Measurements from ENCODE around the gene TIMM50.

GRCh38 chr19:39520541-39521484, 40.2 kb downstream of the TIMM50 start:
- TF ChIP-seq CTCF (IDR thresholded peaks at IDR 0.05) (no peak), POLR2A (IDR thresholded peaks at IDR 0.05) (no peak)

Measured in testis (tissue), 2 donors.